K562 (cell line): ENCODE data around the gene IRF2BP2. TPM values are rescaled to one million over a fixed set of nuclear protein-coding genes. Genes with fewer than 3 reads are reported as not detected.

Experiments used
- ATAC-seq: fragments of 200-7000 bp; cut with Tn5 transposase; 3 replicates; pipeline ENCODE4 v1.9.1; 2020; ENCODE audit warnings: moderate library complexity
- BruUV-seq: library from RNA; stranded (reverse); fragments of 400-500 nt; replicated peaks from 2 replicates; lab custom pipeline; 2021; lab: Mats Ljungman, UMichigan
- CTCF ChIA-PET: fragments of 300-600 bp; formaldehyde crosslinking; extraction: SDS; loops from one replicate; lab custom pipeline; 2021; ENCODE audit warnings: low intra/inter-chr PET ratio; lab: Yijun Ruan, JAX
- POLR2A ChIA-PET: fragments of 300-600, 350-650 bp; sonication (Branson Sonifier 250); formaldehyde crosslinking; extraction: SDS; loops from one replicate; lab custom pipeline; 2021; ENCODE audit warnings: antibody characterized with exemption, inconsistent platforms; lab: Yijun Ruan, JAX
- DNase-seq, 4 experiments: peaks; one replicate each; pipeline versions ENCODE4 v3.0.0 to v3.0.0-alpha.2; 2011 to 2018; ENCODE audit warnings: low spot score in 3 of 4, mixed read lengths in 3 of 4; ENCODE audit errors: extremely low read depth in 1 of 4
- FAIRE-seq: peaks from 2 replicates; lab custom pipeline; 2011; peaks lifted over from hg19 to GRCh38; lab: Jason Lieb, UNC
- H2AFZ ChIP-seq: 2 replicates; pipeline ENCODE4 v1.6.0; 2011; ENCODE audit warnings: low read depth, low read length, control low read depth, inconsistent platforms
- H3K27ac ChIP-seq: fragments of 200-600 bp; 3 replicates; pipeline ENCODE4 v1.8.0; 2011; ENCODE audit warnings: low read depth, mild to moderate bottlenecking, control low read depth, inconsistent platforms, low read length, moderate library complexity, mixed read lengths; ENCODE audit errors: extremely low read depth
- H3K27me3 ChIP-seq, 2 experiments: fragments of 300-600 bp in 1 of 2; 2 replicates in 1 of 2; 3 replicates in 1 of 2; pipeline versions ENCODE4 v1.6.0 to v1.8.0; 2011; ENCODE audit warnings: inconsistent platforms in 2 of 2, low read length in 2 of 2, mild to moderate bottlenecking in 1 of 2, mixed read lengths in 1 of 2, moderate library complexity in 1 of 2; ENCODE audit not compliant: control insufficient read depth in 2 of 2, insufficient read depth in 2 of 2
- H3K36me3 ChIP-seq: fragments of 300-600 bp; 3 replicates; pipeline ENCODE4 v1.8.0; 2011; ENCODE audit warnings: mild to moderate bottlenecking, low read length, inconsistent platforms; ENCODE audit not compliant: control insufficient read depth, insufficient read depth
- H3K4me1 ChIP-seq, 2 experiments: fragments of 200-600 bp in 1 of 2; replicated peaks in 1 of 2; 2 replicates in 1 of 2; 3 replicates in 1 of 2; pipeline versions ENCODE4 v1.5.1 to v1.8.0; 2011; ENCODE audit warnings: inconsistent platforms in 2 of 2, low read length in 2 of 2, mild to moderate bottlenecking in 1 of 2, mixed read lengths in 1 of 2, moderate library complexity in 1 of 2; ENCODE audit not compliant: control insufficient read depth in 2 of 2, insufficient read depth in 2 of 2
- H3K4me2 ChIP-seq: 2 replicates; pipeline ENCODE4 v1.6.1; 2011; ENCODE audit warnings: low read length, control low read depth, inconsistent platforms, mixed read lengths; ENCODE audit not compliant: insufficient read depth
- H3K4me3 ChIP-seq: fragments of 200-600 bp; sonication (generic), shearing (Covaris generic); 2 replicates; pipeline ENCODE4 v1.5.1; 2016; ENCODE audit warnings: control low read depth, inconsistent platforms
- H3K79me2 ChIP-seq: fragments of 200-600 bp; 3 replicates; pipeline ENCODE4 v1.8.0; 2011; ENCODE audit warnings: low read length, inconsistent platforms; ENCODE audit not compliant: control insufficient read depth, insufficient read depth
- H3K9ac ChIP-seq, 2 experiments: 2 replicates each; pipeline versions ENCODE4 v1.6.0 to v1.6.1; 2011; ENCODE audit warnings: low read depth in 2 of 2, low read length in 2 of 2, control low read depth in 1 of 2, inconsistent platforms in 1 of 2, mild to moderate bottlenecking in 1 of 2, mixed read lengths in 1 of 2; ENCODE audit not compliant: insufficient read depth in 1 of 2
- H3K9me1 ChIP-seq: one replicate; pipeline ENCODE4 v1.6.0; 2011; ENCODE audit warnings: inconsistent platforms, mild to moderate bottlenecking, low read length, moderate library complexity; ENCODE audit not compliant: control insufficient read depth, insufficient read depth
- H3K9me3 ChIP-seq: replicated peaks from 2 replicates; pipeline ENCODE4 v1.5.1; 2011; ENCODE audit warnings: low read depth, low read length, inconsistent platforms; ENCODE audit not compliant: control insufficient read depth, insufficient read depth
- H4K20me1 ChIP-seq: replicated peaks from 2 replicates; pipeline ENCODE4 v1.6.1; 2011; ENCODE audit warnings: low read length, inconsistent platforms, mixed read lengths; ENCODE audit not compliant: control insufficient read depth, insufficient read depth
- DPF2 ChIP-seq: fragments of 450-650 bp; IDR thresholded peaks from 2 replicates; pipeline ENCODE4 v1.6.1; 2016
- EHMT2 ChIP-seq: fragments of 450-650 bp; IDR thresholded peaks from 2 replicates; pipeline ENCODE4 v1.6.1; 2018; ENCODE audit warnings: antibody characterized with exemption
- FOSL1 ChIP-seq: fragments of 200-800 bp; sonication (Bioruptor generic); conservative IDR thresholded peaks from 2 replicates; pipeline ENCODE4 v1.6.1; 2016; ENCODE audit warnings: missing genetic modification characterization, missing compliant biosample characterization
- HDAC2 ChIP-seq: fragments of 450-650 bp; IDR thresholded peaks from 2 replicates; pipeline ENCODE4 v1.6.1; 2016; ENCODE audit warnings: mild to moderate bottlenecking
- HDAC3 ChIP-seq: fragments of 450-650 bp; IDR thresholded peaks from 2 replicates; pipeline ENCODE4 v1.6.1; 2018; ENCODE audit warnings: borderline replicate concordance, mild to moderate bottlenecking, moderate library complexity; ENCODE audit not compliant: partially characterized antibody
- MLLT1 ChIP-seq, 2 experiments: fragments of 450-650 bp; IDR thresholded peaks; 2 replicates each; pipeline ENCODE4 v1.6.1; 2016
- RBFOX2 ChIP-seq: fragments of 200-400 bp; formaldehyde crosslinking; IDR thresholded peaks from 2 replicates; pipeline ENCODE4 v1.6.1; 2017; ENCODE audit warnings: low read depth, mild to moderate bottlenecking, low read length, moderate library complexity
- SMAD4 ChIP-seq: fragments of 250-450 bp; sonication (Bioruptor Pico); conservative IDR thresholded peaks from 2 replicates; pipeline ENCODE4 v1.8.0; 2021; ENCODE audit warnings: inconsistent platforms, mild to moderate bottlenecking, moderate library complexity
- STAT5B ChIP-seq: fragments of 250-450 bp; sonication (Bioruptor Pico); IDR thresholded peaks from 2 replicates; pipeline ENCODE4 v1.8.0; 2021; ENCODE audit warnings: mild to moderate bottlenecking, inconsistent platforms
- TBL1XR1 ChIP-seq, 2 experiments: IDR thresholded peaks; 2 replicates each; pipeline ENCODE4 v1.6.1; 2012; ENCODE audit warnings: improper control_type of control experiment in 2 of 2, low read length in 2 of 2, mild to moderate bottlenecking in 1 of 2
- TEAD4 ChIP-seq, 2 experiments: sonication (generic) in 1 of 2; formaldehyde crosslinking in 1 of 2; IDR thresholded peaks; 2 replicates each; pipeline versions ENCODE4 v1.6.1 to v1.8.0; 2012 to 2022; ENCODE audit warnings: borderline replicate concordance in 1 of 2, inconsistent platforms in 1 of 2, low read length in 1 of 2, mild to moderate bottlenecking in 1 of 2, missing genetic modification reagents in 1 of 2
- ZFPM2 ChIP-seq: fragments of 250-450 bp; sonication (Bioruptor Pico); IDR thresholded peaks from 2 replicates; pipeline ENCODE4 v1.5.1; 2022; ENCODE audit warnings: mild to moderate bottlenecking
- ZNF384 ChIP-seq: IDR thresholded peaks from 2 replicates; pipeline ENCODE4 v1.6.1; 2012; ENCODE audit warnings: low read depth, low read length, improper control_type of control experiment
- WGBS: fragments of 100-300 bp; shearing (Covaris generic); methylation state at CpG from one replicate; pipeline ENCODE4 v1.1.6; 2016; ENCODE audit warnings: low coverage, mixed read lengths; ENCODE audit not compliant: insufficient coverage; ENCODE audit errors: missing lambda C conversion rate; 5-methylcytosine and 5-hydroxymethylcytosine counted together
- in situ Hi-C: fragments of 300-500 bp; cut with MboI; formaldehyde crosslinking; loops from 4 replicates; pipeline ENCODE4 v1.15.0; 2018; ENCODE audit warnings: inconsistent platforms, mixed read lengths
- intact Hi-C: fragments of 100-400 bp; cut with micrococcal nuclease; formaldehyde crosslinking; loops from 2 replicates; pipeline ENCODE4 v1.14.2; 2022
- polyA plus RNA-seq, 8 experiments: library from polyadenylated mRNA; depleted of rRNA in 4 of 8; stranded (reverse) in 5 of 8; unstranded in 3 of 8; fragments of >200 nt; fragmentation: Nextera tagmentation in 2 of 8; fragmentation: Illumina TruSeq in 1 of 8; extraction: Ambion mirVana in 2 of 8; extraction: Trizol in 1 of 8; gene quantifications; 2 replicates each; pipeline versions ENCODE4 v1.2.1 to v1.2.3, GENCODE V29; 2011 to 2014; ENCODE audit warnings: inconsistent platforms in 1 of 8, missing spikeins in 1 of 8
- total RNA-seq, 7 experiments: library from RNA; depleted of rRNA in 6 of 7; stranded (reverse); fragments of >200 nt in 6 of 7; fragmentation: Illumina TruSeq in 2 of 7; extraction: Trizol in 2 of 7; gene quantifications; 2 replicates each; pipeline versions ENCODE4 v1.2.1 to v1.2.3, GENCODE V29; 2011 to 2021; ENCODE audit warnings: low replicate concordance in 1 of 7

Gene IRF2BP2
- total and polyA plus RNA-seq, 9 of the 15 experiments (the other 6 are each of a cell fraction or from before 2014, with no cell fraction given), result 7.7 to 68.6 (median 22.1) TPM

GRCh38 chr1:234601301-234602017, 8.5 kb downstream of the IRF2BP2 start:
- no peaks in the 10 kb centered on the region for H3K9me3 ChIP-seq
- peaks cover 21 to 49% of the 10 kb centered on the region in 2 experiments for H3K4me1 ChIP-seq
- H3K4me3 ChIP-seq, result no peak overlapping the region
- peaks cover 15% of the 10 kb centered on the region; the same call in 1 of the 2 replicates for H4K20me1 ChIP-seq
- peak; percentile 85 for FAIRE-seq
- CTCF ChIA-PET, result no interaction called here
- H3K9ac ChIP-seq, result peak overlapping the region in 1 of 2 experiments; percentile 69; a peak in 1 of 4 replicates
- peak; percentile 32 for ATAC-seq
- no peak overlapping the region; the same call in 1 of the 2 replicates for H3K4me2 ChIP-seq
- no peaks in the 10 kb centered on the region for H3K27me3 ChIP-seq
- 9% methylated on average over 10 of the region's 10 CpGs for WGBS
- POLR2A ChIA-PET, result interaction anchor here (0.6 to 3.4 kb wide), 36 partner anchors 9 to 482 kb away, joined by 3 to 26 read pairs (median 3); partner anchors contain the start of gene IRF2BP2
- intact Hi-C loops (loop anchor here (2.0 to 10.0 kb wide), 8 partner anchors 54 to 903 kb away; partner anchors contain the start of genes B3GALNT2 and COA6), in situ Hi-C loops (no loop called here)
- peak; percentile 54 to 88 (median 66) for DNase-seq
- H3K79me2 ChIP-seq, result peaks cover 44% of the 10 kb centered on the region
- H3K27ac ChIP-seq, result peak overlapping the region; percentile 90; the same call in 2 of the 3 replicates
- peaks cover 40% of the 10 kb centered on the region for H3K36me3 ChIP-seq
- no peaks in the 10 kb centered on the region for H3K9me1 ChIP-seq
- BruUV-seq, result no TSS peak
- H2AFZ ChIP-seq, result no peak overlapping the region
- TF ChIP-seq TBL1XR1 (IDR thresholded peaks at IDR 0.05; ENCODE audit: low read length in 2 of 2) (peak in 1 of 2 experiments; percentile 85; a peak in 2 of 4 replicates), ZNF384 (no peak), HDAC3 (peak; percentile 85), STAT5B (CRISPR knock-in tag) (no peak), DPF2 (peak; percentile 84), RBFOX2 (no peak), TEAD4 (IDR thresholded peaks at IDR 0.05; ENCODE audit: low read length) (peak; percentile 77), TEAD4 (CRISPR knock-in tag; IDR thresholded peaks at IDR 0.05; ENCODE audit: borderline replicate concordance) (no peak), SMAD4 (peak; percentile 95), MLLT1 (IDR thresholded peaks at IDR 0.05) (0 out of 4 replicates have a peak, but pooled peaks of 1 of the 2 experiments have one; percentile 11), ZFPM2 (CRISPR knock-in tag) (peak; percentile 77; the same call in 1 of the 2 replicates), EHMT2 (peak; percentile 68), FOSL1 (0 out of 2 replicates have a peak, but pooled peaks have one; percentile 39), HDAC2 (0 out of 2 replicates have a peak, but pooled peaks have one; percentile 34)
